Posterior vena cava (tissue), 2 donors: ENCODE results near the gene C14orf180. TPM values are rescaled to one million over a fixed set of nuclear protein-coding genes. Genes with fewer than 3 reads are reported as not detected.

Source experiments
- DNase-seq: peaks from one replicate; pipeline ENCODE4 v3.0.0-alpha.2; 2020; ENCODE audit warnings: low spot score
- intact Hi-C, 2 donors: fragments of 100-400 bp; cut with DNase I; formaldehyde crosslinking; loops; one replicate each; pipeline versions ENCODE4 v1.14.1 to v1.14.2; 2022 to 2023
- total RNA-seq, 2 donors: library from RNA; stranded (reverse); fragmentation: NEBNext Ultra II Directional; extraction: Animal tissue kit (Norgen Biotek cat#: 25700); gene quantifications; one replicate each; pipeline ENCODE4 v1.2.1, GENCODE V29; 2021
- donor health status: DM: yes; HTN: yes; CAD: no.
- donor health status: DM: yes; HTN: yes; CAD: no.

Gene C14orf180
- total RNA-seq, 2 donors from 2014 or later: 1.4 to 5.9 TPM

GRCh38 chr14:104586832-104587620, 7.5 kb downstream of the C14orf180 start:
- intact Hi-C loops: no loop called here
- DNase-seq: no peak

GRCh38 chr14:104587641-104588040, 8.1 kb downstream of the C14orf180 start:
- intact Hi-C loops: no loop called here
- DNase-seq: no peak

- DNase-seq: no peak
- intact Hi-C loops: no loop called here
Observed at GRCh38 chr14:104588066-104588857, 8.7 kb downstream of the C14orf180 start.

GRCh38 chr14:104589338-104590195, 10.0 kb downstream of the C14orf180 start:
- DNase-seq: no peak
- intact Hi-C loops: no loop called here

GRCh38 chr14:104590240-104590965, 10.8 kb downstream of the C14orf180 start:
- DNase-seq: no peak
- intact Hi-C loops: no loop called here

GRCh38 chr14:104591031-104591430, 11.5 kb downstream of the C14orf180 start:
- intact Hi-C loops: no loop called here
- no peak for DNase-seq

GRCh38 chr14:104591506-104592291, 12.1 kb downstream of the C14orf180 start:
- DNase-seq: no peak
- intact Hi-C loops: no loop called here

GRCh38 chr14:104592292-104592672, 12.7 kb downstream of the C14orf180 start:
- DNase-seq: no peak
- intact Hi-C loops: no loop called here

GRCh38 chr14:104592785-104593184, 13.2 kb downstream of the C14orf180 start:
- peak; percentile 71 for DNase-seq
- intact Hi-C loops: no loop called here

- DNase-seq: peak; percentile 68
- intact Hi-C loops: no loop called here
Observed at GRCh38 chr14:104593241-104593701, 13.7 kb downstream of the C14orf180 start.

GRCh38 chr14:104593710-104594136, 14.2 kb downstream of the C14orf180 start:
- no peak for DNase-seq

GRCh38 chr14:104594310-104595046, 14.9 kb downstream of the C14orf180 start:
- peak; percentile 52 for DNase-seq
- intact Hi-C loops: no loop called here

More at GRCh38 chr14:104593710-104594136, 14.2 kb downstream of the C14orf180 start:
- intact Hi-C loops: no loop called here

- intact Hi-C loops: no loop called here
- DNase-seq: no peak
Observed at GRCh38 chr14:104595116-104595675, 15.6 kb downstream of the C14orf180 start.

- DNase-seq: no peak
- intact Hi-C loops: no loop called here
Observed at GRCh38 chr14:104595911-104596450, 16.4 kb downstream of the C14orf180 start.

GRCh38 chr14:104596451-104596918, 16.9 kb downstream of the C14orf180 start:
- DNase-seq: peak; percentile 48
- intact Hi-C loops: no loop called here

GRCh38 chr14:104596927-104597351, 17.4 kb downstream of the C14orf180 start:
- DNase-seq: peak; percentile 78
- intact Hi-C loops: no loop called here

- DNase-seq: peak; percentile 64
- intact Hi-C loops: no loop called here
Observed at GRCh38 chr14:104597576-104597975, 18.0 kb downstream of the C14orf180 start.
